Posterior cingulate gyrus (tissue), 11 donors: ENCODE measurements around the gene ZBTB16.

Source experiments
- DNase-seq, 10 donors: peaks; one replicate each; pipeline versions ENCODE4 v3.0.0 to v3.0.0-alpha.2; 2020 to 2021; ENCODE audit warnings: mixed read lengths in 3 of 10
- intact Hi-C: fragments of 100-400 bp; cut with DNase I; formaldehyde crosslinking; loops from one replicate; pipeline ENCODE4 v1.15.1; 2023

The ZBTB16 gene

DNA sequence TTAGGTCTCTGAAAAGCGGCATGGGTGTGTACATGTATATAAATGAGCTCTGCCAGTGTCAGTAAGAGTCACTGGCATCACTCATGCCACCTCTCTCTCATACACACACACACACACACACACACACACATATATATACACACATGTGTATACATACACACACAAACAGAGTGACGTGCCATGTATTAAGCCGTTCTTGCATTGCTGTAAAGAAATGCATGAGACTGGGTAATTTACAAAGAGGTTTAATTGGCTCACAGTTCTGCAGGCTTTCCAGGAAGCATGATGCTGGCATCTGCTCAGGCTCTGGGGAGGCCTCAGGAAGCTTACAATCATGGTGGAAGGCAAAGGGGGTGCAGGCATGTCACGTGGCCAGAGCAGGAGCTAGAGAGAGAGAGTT, 131.1 kb downstream of the ZBTB16 start:
- no peak for DNase-seq
- intact Hi-C loops: no loop called here

DNA sequence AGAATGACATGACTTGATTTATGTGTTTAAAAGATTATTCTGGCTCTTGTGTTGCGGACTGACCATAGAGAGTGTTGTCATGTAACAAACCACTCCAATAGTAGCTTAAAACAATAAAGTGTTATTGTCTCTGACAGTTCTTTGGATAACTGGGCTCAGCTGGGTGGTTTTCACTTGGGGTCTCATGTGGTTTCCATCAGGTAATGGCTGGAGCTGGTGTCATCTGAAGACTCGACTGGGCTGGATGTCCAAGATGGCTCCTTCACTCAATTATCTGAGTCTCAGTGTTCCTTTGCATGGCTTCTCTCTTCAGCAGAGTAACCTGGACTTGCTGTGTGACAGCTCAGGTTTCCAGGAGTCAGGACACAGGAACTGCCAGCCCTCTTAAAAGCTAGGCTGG, 132.4 kb downstream of the ZBTB16 start:
- intact Hi-C loops: no loop called here
- DNase-seq: no peak

DNA sequence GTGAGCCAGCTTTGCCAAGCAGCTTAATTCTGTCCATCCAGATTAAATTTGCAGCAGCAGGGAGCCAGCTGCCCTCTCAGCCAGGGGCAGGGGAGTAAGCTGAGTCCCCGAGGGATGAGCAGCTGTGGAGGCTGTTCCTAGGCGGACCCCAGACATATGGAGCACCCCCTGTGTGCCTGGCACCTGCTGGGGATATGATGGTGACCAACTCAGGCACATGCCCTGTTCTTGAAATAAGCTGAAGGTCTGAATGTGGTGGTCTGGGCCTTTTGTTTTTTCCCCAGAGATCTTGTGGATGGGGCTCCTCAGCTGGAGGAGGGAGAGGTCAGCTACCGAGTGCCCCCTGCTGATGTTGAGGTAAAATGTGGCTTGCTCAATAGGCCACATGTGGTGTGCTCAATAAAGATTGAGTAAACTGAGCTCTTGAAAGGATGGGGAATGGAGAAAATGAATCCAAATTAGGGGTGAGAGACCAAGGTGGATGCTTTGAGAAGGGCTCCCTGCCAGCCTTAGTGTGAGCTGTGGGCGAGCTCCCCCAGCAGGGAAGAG, 133.4 kb downstream of the ZBTB16 start:
- intact Hi-C loops: no loop called here

DNA sequence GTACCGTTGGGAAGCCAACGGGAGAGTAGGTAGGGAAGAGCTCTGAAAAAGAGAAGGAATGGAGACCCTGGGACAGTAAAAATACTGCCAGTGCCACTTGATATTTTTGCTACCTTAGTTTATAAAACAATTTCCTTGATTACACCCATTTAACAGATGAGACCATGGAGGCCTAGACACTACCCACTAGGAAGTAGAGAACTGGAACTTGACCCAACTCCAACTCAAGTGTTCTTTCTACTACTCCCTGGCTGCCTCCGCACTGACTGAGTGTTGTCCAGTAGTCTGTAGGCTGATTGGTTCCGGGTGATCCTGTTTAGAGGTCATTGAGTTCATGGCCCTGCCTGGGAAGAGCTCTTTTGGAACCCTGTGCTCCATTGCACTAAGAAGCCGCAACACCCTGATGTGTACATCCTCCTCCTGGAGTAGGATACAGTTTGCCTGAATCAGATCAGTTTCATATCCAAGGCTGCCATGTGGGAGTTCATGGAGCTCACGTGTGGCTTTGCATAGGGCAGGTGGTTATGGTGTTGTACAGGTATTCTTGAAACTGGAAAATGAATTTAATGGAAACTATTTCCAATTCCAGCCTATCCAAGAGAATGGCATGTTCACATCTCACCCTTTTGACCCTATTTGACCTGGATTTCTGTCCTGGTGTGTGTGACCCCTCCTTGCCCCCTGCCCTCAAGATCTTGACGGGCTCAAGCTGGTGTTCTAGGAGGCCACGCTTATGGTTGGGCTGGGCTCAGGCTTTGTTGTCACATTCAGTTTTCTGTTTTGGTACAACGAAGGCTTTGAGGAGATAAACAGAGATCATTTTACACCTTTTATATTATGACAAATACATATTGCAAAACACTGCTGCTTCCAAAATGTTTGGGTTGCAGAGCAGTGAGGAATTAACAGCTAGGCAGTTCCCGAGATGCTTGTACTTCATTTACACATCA, 134.5 kb downstream of the ZBTB16 start:
- intact Hi-C loops: no loop called here
- peak in 1 of 10 donors; percentile 8 for DNase-seq

More for the DNA sequence above, 133.4 kb downstream of the ZBTB16 start:
- DNase-seq: peak in 1 of 10 donors; percentile 24

DNA sequence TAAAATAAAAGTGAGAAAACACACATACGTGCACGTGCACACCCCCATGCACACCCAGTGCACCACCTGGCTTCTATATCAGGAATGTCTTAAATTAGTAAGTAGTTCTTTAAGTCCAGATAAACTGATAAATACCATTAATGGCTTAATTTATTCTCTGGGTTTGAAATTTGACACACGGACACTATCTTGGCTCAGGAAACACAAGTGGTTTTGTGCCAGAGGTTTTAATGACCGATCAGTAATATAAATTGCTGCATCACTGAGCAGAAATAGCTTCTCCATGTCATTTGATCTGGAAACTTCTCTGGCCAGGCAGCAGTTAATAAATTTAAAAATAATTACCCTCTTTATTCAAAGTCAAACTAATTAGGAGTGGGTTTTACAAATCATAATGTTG, 135.2 kb downstream of the ZBTB16 start:
- intact Hi-C loops: no loop called here
- peak in 1 of 10 donors; percentile 11 for DNase-seq

DNA sequence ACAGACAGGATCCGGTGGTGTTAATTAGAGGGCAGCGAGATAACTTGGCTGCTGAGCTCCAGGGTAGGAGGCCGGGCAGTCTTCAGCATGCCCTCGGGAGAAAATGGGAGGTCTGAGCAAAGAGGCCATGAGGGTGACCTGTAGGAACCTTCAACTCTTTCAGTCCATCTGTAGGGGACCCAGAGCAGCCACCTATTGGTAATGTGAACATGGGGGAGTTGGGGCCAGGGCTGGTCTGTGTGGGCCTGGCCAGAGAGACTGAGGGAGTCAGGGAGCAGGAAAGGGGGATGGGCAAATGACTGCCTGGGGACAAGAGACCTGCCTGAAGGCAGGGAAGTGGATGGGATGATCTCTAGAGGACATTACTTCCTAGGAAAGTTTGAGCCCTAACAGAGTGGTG, 135.6 kb downstream of the ZBTB16 start:
- DNase-seq: peak in 1 of 10 donors; percentile 35
- intact Hi-C loops: no loop called here

DNA sequence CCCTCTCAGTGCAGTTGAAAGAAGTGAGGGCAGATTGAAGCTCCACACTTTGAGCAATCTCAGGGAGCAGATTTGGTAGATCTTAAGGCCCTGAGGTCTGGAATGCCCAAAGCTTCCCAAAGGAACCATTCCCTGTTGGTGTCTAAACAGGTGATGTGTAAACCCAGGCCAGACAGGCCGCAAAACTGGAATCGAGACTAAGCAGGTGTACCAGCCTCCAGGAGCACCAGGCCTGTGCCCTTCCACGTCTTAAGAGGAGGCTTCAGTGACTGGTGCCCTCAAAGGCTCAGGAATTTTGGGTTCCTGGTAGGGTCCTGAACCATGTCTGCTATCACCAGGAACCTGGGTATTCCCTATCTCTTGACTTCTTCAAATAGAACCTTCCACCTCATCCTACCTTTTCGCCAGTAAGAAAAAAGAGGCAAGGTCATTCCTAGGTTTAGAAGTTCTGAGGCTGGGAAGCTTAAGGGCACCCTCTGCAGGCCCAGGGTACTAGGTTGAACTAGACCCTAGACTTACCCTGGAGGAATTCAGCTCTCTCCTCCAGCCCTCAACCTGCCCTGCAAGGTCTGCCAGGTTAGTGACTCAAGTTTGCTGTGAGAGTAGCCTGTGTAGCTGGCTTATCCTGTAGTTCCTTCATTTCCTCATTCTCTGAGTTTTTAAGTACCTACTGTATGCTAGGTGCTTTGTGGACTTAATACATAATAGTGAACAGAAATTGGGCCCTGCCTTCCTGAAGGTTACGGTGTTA, 136.6 kb downstream of the ZBTB16 start:
- intact Hi-C loops: no loop called here
- peak in 1 of 10 donors; percentile 59 for DNase-seq

DNA sequence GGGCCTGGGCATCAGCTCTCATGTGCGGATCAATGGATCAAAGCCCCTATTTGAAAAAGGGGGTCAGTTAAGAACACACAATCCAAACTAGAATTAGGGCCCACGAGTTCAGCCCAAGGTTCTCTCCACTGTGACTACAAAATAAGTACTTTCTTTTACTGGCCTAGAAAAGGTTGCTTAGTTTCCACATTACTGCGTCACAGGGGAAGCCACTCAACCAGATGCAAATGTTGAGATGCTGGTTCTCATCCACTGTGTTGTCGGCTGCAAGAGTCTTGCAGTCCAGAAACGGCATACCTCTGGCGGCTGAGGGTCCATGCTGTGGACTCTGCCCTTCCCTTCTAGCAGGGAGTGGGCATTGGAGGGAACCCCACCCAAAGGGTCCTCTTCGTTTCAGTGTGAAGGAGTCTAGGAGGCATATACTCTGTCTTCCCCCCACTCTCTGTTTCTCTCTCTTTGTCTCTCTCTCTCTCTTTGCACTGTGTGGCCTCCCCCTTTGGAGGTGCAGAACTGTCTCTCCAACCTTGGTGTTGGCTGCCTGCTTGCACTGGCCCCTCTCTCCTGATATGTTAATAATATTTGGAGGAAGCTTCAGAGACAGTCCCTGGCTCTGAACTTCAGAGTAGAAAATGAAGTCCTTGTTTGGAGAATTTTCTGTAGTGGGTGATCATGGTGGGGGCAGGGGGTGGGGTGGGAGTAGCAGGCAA, 137.6 kb downstream of the ZBTB16 start:
- DNase-seq: peak in 1 of 10 donors; percentile 9
- intact Hi-C loops: no loop called here

DNA sequence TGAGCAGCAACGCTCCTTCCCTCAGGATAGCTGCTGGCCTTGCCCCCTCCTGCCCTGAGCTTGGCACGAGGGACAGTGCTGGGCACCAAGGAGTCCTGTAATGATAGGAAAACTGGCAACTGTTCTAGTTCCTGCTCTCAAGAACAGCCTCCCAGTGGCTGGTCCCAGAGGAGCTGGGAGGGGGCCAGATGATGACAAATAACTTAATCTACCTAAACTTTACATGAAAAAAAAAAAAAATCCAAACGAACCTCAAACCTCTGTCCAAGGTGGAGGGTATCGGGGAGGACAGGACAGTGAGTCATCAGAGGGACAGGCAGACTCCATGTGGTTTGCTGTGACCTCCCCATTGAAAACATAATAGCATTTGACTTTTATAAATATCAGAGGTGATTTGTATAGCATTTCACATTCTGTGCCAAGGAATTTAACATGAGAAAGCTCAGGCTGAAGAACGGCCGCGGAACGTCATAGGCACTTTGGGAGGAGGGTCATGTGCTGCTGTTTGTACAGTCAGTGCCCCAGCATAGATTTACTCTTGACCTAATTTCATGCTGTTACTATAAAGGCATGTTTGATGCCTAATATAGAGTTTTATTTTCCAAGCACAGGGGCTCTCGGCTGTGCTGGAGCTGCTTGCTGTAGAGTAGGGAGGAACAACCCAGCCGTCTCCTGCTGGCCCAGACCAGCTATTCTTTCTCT, 138.4 kb downstream of the ZBTB16 start:
- intact Hi-C loops: no loop called here
- peak in 3 of 10 donors; percentile 74 to 87 (median 85) for DNase-seq

DNA sequence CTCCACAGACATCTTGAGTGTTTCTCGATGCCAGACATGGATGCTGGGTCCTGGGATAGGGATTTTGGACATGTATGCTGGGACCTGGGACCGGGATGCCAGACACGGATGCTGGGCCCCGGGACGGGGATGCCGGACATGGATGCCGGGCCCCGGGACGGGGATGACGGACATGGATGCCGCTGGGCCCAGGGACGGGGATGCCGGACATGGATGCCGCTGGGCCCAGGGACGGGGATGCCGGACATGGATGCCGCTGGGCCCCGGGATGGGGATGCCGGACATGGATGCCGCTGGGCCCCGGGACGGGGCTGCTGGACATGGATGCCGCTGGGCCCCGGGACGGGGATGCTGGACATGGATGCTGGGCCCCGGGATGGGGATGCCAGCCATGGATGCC, 139.5 kb downstream of the ZBTB16 start:
- DNase-seq: peak in 1 of 10 donors; percentile 72
- intact Hi-C loops: no loop called here

DNA sequence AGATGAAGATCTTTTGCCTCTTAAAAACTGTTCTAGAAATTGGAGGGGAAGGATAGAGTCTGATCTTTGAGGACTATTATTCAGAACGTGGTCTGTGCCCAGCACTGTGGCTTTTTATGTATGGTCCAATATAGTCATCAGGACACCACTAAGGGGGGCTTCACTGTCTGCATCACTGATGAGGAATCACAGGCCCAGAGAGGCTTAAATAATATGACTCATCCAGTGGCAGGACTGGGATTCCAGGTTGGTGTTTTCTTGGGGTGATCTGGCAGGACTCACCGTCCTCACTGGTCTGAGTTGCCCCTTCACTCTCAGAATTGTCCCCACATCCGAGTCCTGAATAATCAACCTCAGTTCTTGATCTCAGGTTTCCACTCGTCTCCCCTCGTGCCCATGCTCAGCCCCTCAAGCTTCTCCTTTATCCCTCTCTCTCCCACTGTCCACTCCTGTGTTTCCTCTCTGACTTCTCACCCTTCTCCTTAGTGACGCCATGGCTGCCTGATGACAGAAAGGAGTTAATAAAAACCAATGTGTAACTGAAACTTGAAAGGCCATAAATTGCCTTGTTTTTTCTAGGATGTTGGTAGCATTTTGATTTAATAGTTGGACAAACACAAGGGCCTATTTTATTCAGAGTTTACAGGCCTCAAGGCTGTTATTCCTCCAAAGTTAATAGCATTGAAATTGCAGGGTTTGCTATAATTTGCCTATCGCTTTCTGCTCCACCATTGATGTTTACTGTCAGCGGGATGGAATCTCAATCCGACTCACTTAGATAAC, 141.0 kb downstream of the ZBTB16 start:
- DNase-seq: peak in 1 of 10 donors; percentile 0
- intact Hi-C loops: no loop called here

DNA sequence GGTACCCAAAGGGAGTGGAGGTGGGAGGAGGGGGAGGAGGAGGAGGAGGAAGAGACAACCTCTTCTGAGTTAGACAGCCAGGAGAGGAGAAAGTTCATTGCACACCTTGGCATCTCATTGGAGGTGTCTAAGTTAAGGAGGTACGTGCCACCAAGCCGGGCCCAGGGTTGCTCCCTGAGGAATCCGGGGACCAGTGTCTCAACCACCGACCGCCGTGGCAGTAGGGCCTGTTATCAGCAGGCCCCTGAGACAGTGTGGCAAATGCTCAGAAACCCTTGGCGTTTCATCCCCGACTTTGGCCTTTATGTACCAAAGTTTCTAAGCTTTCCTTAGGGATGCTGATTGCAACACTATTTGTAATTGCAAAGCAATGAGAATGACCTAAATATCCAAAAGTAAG, 141.7 kb downstream of the ZBTB16 start:
- DNase-seq: peak in 1 of 10 donors; percentile 67
- intact Hi-C loops: no loop called here

DNA sequence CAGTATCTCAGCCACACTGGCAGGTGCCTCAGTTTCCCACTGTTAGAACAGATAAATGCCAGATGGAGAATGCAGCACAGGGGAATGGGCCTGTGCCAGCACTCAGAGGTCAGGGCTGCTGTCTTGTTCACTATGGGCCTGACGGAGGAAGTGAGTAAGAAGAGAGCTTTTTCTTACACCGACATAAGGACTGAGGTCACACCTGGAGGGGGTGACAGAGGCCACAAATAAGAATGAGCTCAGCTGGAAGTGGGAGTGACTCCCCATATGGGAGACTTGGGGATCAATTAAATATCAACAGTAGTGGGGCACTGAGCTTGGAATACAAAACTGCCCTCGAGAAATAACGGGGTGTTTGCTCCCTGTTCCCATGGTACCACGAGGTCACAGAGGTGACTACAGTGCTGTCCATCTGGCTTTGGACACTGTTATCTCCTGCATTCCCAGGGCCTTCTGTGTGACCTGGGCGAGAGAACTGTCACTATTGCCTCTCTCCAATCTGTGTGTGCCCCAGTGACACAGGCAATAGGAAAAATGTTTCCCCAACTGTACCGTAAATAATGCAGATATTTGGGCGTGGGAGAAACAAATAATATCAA, 142.6 kb downstream of the ZBTB16 start:
- intact Hi-C loops: no loop called here
- DNase-seq: peak in 1 of 10 donors; percentile 16

DNA sequence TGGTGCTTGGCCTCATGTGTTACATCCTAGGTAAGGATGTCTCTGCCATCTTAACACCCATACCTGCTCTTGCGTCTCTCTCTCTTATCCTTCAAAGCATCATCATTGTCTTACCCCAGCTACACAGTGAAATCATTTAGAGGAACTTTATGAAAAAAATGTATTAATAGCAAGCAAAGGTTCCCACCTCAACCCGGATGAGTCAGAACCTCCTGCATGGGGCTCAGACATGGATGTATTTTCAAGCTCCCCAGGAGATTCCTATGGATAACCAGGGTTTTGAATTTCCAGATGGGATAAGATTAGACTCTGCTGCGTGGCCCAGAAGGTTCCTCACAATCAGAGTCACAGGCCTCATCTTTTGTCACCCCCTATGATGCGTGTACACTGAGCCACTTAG, 147.6 kb downstream of the ZBTB16 start:
- intact Hi-C loops: no loop called here
- no peak for DNase-seq

DNA sequence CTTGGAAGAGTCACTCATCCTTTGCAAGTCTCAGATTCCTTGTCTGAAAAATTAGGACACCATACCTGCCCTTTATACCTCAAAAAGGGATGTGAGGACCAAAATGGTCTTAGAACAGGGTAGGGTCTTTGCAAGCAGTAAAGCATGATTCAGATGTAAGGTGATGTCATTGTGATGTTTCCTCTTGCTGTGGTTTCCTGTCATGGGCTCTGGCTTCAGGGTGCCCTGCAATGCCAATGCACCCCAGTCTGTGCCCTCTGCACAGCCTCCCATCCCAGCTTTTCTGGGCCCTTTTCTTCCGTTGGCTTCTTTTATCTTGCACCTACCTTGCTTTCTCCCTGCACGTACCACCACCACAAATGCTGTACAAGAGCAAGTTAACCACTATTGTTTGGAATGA, 148.9 kb downstream of the ZBTB16 start:
- intact Hi-C loops: no loop called here
- DNase-seq: no peak

DNA sequence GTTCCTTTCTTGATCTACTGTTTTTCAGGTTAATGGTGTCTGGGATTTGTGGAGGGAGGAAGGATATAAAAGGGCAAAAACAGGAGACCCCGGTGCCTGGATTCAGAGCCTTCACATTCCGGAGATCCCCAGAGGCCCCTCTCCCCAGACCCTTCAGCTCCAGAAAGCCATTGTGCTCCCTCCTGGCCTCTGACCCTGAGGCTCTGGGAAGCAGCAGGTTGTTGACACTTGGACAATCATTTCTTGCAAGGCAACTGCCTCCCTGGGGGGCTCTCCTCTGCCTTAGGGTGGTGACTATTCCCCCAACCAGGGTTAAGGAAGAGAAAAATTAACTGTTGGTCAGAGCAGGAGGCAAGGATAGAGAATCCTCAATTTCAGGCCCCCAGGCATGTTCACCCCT, 149.8 kb downstream of the ZBTB16 start:
- intact Hi-C loops: no loop called here
- peak in 1 of 10 donors; percentile 29 for DNase-seq

DNA sequence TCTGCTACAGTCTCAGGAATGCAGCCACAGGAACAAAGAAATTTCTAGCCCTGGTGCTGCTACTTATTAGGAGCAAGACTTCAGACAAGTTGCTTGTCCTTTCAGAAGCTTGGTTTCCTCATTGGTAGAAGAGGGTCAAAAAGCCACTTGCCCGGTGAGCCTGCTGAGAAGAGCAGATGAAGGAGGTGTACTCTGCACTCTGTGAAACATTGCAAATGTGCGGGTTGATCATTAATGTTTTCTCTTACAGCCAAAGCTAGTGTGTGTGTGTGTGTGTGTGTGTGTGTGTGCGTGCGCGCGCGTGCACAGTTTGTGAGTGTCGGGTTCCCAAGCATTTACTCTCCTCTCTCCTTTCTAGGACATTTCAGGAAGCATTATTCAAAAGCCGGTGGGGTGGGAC, 150.4 kb downstream of the ZBTB16 start:
- peak in 1 of 10 donors; percentile 1 for DNase-seq
- intact Hi-C loops: no loop called here

DNA sequence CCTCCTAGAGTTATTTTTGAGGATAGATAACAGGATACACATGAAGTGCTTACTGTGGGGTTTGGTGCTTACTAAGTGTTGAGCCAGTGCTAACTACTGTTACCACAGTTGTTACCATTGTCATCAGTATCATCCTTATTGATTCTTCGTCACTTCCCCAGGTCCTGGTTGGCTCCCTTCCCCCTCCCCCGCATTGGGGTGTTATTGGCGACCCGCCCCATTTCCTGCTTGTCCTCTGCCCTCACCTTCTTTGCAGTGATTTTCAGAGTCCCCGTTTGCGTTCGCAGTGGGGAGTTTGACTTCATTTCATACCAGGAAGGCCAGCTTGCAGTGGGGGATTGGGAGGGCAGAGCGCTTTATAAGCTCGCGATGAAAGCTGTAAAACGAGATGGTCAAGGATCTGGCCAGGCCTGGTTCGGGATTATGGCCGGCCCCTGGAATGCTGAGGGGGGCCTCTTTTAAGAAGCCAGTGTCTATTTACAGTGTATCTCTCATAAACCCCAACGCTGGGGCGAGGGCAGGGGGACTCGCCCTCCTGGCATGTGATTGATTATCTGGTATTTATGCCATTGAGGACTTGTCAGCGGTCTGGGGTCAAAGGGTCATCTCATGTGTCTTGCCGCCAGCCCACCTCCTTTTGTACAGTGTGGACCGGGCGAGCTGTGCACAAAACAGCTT, 152.1 kb downstream of the ZBTB16 start:
- DNase-seq: no peak

More for the DNA sequence above, 152.1 kb downstream of the ZBTB16 start:
- intact Hi-C loops: no loop called here
